Right cardiac atrium (tissue), 5 donors: ENCODE measurements around the gene SERPINB3. TPM values are rescaled to one million over a fixed set of nuclear protein-coding genes. Genes with fewer than 3 reads are reported as not detected.
"Not testable (repeated sequence)": the region's sequence is repeated elsewhere in the genome, so short reads cannot be mapped to it uniquely, and the experiment has no call there.

Source experiments
- ATAC-seq, 2 donors: fragments of 200-7000 bp; cut with Tn5 transposase; one replicate each; pipeline versions ENCODE4 v1.8.0 to v1.9.1; 2020; ENCODE audit warnings: moderate library complexity in 2 of 2, mild to moderate bottlenecking in 1 of 2
- DNase-seq, 3 donors: peaks; one replicate each; pipeline ENCODE4 v3.0.0-alpha.2; 2020
- H3K27ac ChIP-seq: one replicate; pipeline ENCODE4 v1.5.1; 2013; ENCODE audit warnings: mild to moderate bottlenecking, low read length, control low read depth, moderate library complexity
- H3K27me3 ChIP-seq: one replicate; pipeline ENCODE4 v1.6.1; 2013; ENCODE audit not compliant: control insufficient read depth, insufficient read depth
- H3K4me1 ChIP-seq: one replicate; pipeline ENCODE4 v1.6.1; 2013; ENCODE audit warnings: low read length; ENCODE audit not compliant: control insufficient read depth, insufficient read depth
- H3K4me3 ChIP-seq: one replicate; pipeline ENCODE4 v1.5.1; 2013; ENCODE audit warnings: low read length, control low read depth
- H3K9me3 ChIP-seq: one replicate; pipeline ENCODE4 v1.6.1; 2013; ENCODE audit warnings: low read length; ENCODE audit not compliant: control insufficient read depth
- WGBS: extraction: QIAGEN DNeasy Blood & Tissue Kit; methylation state at CpG from one replicate; pipeline ENCODE4 v1.1.7; 2013; 5-methylcytosine and 5-hydroxymethylcytosine counted together
- intact Hi-C, 4 donors: fragments of 100-400 bp; cut with DNase I; formaldehyde crosslinking; loops; one replicate each; pipeline versions ENCODE4 v1.11.0 to v1.14.0; 2022 to 2023
- polyA plus RNA-seq: library from polyadenylated mRNA; stranded (reverse); fragments of 200-250 nt; gene quantifications from one replicate; pipeline ENCODE4 v1.2.3, GENCODE V29; 2013
- total RNA-seq, 4 donors: library from RNA; stranded (reverse); fragmentation: NEBNext Ultra II Directional; extraction: Animal tissue kit (Norgen Biotek cat#: 25700); gene quantifications; one replicate each; pipeline ENCODE4 v1.2.1, GENCODE V29; 2021
- donor health status: healthy with polysubstance abuse.
- donor health status: DM: no; HTN: yes; CAD: no.
- donor health status: DM: no; HTN: no; CAD: no.
- donor health status: DM: no; HTN: yes; CAD: no; lungs with severe emphysema.
- donor health status: DM: yes; HTN: yes; CAD: no.

SERPINB3 gene
- total and polyA plus RNA-seq, 5 donors: not detected

DNA sequence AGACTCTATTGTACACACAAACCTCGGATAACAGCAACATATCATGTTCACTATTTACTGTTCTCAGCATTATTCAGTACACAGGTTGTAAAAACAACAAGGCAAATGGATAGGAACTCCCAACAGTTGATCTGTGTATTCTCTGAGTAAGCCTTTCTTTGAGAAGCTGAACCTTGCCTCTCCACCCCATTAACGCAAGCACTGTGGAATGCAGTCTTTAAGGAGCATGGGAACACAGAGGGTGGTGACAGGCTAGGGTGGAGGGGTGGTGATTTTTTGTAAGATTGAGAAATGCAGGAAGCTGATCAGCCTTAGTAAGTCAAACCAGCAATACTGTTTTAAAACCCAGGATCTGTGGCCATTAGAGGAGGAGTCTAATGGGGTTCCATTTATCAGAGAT, 21.5 kb upstream of the SERPINB3 start:
- no peak overlapping the region for H3K4me3 ChIP-seq
- no peaks in the 10 kb centered on the region for H3K4me1 ChIP-seq
- ATAC-seq (peak; percentile 25 to 61), DNase-seq (no peak)
- no peaks in the 10 kb centered on the region for H3K9me3 ChIP-seq
- peaks cover 3% of the 10 kb centered on the region for H3K27me3 ChIP-seq
- intact Hi-C loops: no loop called here
- H3K27ac ChIP-seq: no peak overlapping the region
- WGBS: 37% methylated on average over 2 of the region's 2 CpGs

DNA sequence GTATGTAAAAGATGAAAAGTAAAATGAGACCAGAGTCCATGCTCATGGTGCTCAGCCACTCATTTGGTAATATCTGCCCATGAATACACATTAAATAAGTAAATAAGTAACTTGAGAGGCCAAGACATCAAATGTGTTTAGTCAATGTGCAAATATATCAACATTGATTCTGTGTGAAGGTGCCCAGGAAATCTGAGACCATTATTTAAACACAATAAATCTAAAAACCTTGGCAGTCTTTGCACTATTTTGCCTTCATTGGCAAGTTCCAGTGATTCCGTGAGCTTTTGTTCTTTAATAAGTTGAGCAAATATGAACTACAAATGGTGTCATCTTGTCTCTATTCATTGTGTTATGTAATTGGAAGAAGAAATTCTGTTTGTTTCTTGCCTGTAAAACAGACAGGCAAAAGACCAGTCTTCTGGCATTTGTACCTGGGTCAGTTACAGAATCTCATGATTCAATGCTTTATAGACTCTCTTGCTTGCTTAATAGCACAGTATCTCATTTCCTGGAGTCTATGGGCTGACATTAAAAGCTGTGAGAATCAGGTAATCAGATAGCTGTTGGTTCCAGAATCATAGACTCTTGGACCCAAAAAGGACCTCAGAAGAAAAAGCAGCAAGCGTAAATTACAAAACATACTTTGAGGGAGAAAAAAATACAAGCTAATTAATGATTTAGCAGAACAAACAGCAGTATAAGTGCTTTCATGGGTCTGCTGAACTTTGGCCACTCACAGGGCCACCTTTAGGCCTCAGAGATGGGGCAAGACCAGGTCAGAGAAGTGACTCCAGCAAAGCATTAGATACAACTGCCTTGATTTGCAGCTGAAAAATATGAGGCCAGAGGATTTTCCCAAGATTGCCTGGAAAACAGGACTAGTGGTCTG, 20.0 kb upstream of the SERPINB3 start:
- no peak overlapping the region for H3K4me3 ChIP-seq
- H3K27ac ChIP-seq: no peak overlapping the region
- H3K9me3 ChIP-seq: no peaks in the 10 kb centered on the region
- intact Hi-C loops: no loop called here
- ATAC-seq (no peak), DNase-seq (no peak)
- 91% methylated on average over 2 of the region's 2 CpGs for WGBS
- H3K27me3 ChIP-seq: peaks cover 3% of the 10 kb centered on the region
- H3K4me1 ChIP-seq: no peaks in the 10 kb centered on the region

DNA sequence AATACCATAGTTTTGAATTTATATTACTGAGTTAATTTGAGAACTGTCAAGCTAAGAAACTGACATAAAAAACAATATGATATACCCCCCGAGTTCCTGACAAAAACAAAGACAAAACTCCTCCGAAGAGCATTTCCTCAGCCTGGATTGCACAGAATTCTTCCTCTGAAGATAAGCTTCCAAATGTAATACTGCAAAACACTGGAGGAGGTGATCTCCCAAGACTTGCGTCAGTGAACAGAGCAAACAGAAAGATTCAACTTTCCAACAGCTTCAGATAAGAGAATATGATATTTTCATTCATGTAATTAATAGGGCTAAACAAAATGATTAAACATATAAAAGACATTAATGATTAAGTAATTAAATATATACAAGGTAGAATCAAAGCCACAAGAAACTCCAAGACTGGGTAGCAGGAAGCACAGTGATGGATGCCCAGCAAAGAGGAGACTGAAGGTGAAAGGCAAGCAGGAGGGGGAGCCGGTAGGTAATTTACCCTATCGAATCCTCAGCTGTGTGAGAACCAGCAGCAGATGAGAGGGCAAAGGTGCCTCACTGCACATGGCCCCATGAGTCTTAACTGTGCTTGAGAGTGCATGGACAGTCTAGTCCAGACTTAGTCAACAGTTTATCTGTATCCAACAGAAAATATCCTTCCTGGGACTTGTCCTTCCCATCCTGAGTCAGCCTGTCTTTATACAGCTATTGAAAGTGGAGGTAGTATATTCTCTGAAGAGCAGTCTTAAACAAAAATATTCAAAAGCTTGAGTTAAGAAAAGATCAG, 18.3 kb upstream of the SERPINB3 start:
- no peaks in the 10 kb centered on the region for H3K27me3 ChIP-seq
- no peaks in the 10 kb centered on the region for H3K4me1 ChIP-seq
- DNase-seq: no peak
- H3K4me3 ChIP-seq: no peak overlapping the region
- no peak overlapping the region for H3K27ac ChIP-seq
- no peaks in the 10 kb centered on the region for H3K9me3 ChIP-seq
- no peak for ATAC-seq
- intact Hi-C loops: loop anchor here in 1 of 4 donors (10.0 kb wide), 1 partner anchor 65 kb away; no protein-coding TSS in a partner anchor
- 49% methylated on average over 5 of the region's 5 CpGs for WGBS

DNA sequence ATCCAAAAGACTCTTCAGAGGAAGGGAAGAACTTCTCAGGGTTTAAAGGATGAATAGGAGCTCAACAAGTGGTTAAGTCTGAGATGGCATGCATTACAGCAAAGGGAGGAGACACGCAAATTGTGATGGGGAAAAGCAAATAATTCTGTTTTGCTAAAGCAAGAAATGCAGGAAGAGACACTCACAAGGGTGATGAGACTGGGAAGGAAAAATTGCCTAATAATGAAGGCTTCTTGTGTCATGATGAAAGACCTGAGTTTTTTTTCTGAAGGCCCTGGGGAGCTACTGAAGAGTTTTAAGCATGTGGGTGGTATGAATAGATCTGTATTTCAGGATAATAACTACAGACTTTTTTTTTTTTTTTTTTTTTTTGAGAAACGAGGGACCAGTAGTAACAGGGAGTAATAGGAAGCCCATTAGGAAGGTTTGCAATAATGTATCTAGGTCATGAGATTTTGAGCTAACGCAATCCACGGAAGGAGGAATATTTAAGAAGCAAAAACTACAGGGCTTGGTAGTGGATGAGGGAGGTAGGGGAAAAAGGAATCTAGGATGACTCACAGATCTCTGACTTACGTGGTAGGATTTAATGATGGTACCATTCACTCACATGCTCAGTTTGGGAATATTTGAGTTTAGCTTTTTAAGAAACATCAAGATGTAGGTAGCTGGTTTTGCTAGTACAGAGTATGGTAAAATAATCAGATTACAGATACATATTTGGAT, 16.0 kb upstream of the SERPINB3 start:
- Histone ChIP-seq H3K27me3 (no peaks in the 10 kb centered on the region), H3K27ac (no peak overlapping the region), H3K4me1 (no peaks in the 10 kb centered on the region), H3K9me3 (no peaks in the 10 kb centered on the region), H3K4me3 (no peak overlapping the region)
- no peak for DNase-seq
- 60% methylated on average over 5 of the region's 5 CpGs for WGBS
- no peak for ATAC-seq
- intact Hi-C loops: loop anchor here in 1 of 4 donors (10.0 kb wide), 1 partner anchor 63 kb away; no protein-coding TSS in a partner anchor

DNA sequence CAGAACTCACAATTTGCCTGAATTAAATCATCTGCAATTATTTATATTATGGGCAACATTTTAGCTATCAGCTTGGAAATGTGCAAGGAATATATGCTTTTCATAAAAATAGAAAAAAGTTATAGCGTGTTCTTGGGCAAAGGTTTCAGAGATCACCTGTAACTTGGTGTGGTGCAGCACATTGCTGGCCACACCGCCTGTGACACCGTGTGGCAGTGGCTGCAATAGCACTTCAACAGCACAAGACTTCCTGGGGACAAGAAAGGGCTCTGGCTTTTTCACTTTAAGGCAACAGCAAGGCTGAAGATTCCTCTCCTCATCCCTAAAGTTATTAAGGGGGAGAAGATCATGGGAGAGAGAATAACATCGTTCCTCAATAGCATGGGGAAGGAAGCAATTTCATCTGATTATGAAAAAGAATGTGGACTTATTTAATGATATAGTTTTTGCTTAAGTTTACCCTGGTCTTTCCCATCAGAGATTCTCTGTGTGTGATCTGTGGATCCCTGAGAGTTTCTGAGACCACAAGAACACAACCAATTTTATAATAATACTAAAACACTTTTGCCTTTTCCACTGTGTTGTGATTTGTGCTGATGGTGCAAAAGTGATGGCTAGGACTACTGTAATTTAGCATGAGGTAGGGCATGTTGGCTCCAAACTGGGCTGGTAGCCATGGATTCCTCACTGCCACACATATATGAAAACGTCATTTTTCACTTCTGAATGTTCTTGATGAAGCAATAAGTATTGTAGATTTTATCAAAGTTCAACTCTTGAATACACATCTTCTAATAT, 15.0 kb upstream of the SERPINB3 start:
- 26% methylated on average over 5 of the region's 5 CpGs for WGBS
- no peak overlapping the region for H3K27ac ChIP-seq
- H3K9me3 ChIP-seq: no peaks in the 10 kb centered on the region
- no peak overlapping the region for H3K4me3 ChIP-seq
- H3K4me1 ChIP-seq: no peaks in the 10 kb centered on the region
- ATAC-seq (no peak), DNase-seq (no peak)
- H3K27me3 ChIP-seq: no peaks in the 10 kb centered on the region
- intact Hi-C loops: loop anchor here in 1 of 4 donors (10.0 kb wide), 1 partner anchor 62 kb away; no protein-coding TSS in a partner anchor

DNA sequence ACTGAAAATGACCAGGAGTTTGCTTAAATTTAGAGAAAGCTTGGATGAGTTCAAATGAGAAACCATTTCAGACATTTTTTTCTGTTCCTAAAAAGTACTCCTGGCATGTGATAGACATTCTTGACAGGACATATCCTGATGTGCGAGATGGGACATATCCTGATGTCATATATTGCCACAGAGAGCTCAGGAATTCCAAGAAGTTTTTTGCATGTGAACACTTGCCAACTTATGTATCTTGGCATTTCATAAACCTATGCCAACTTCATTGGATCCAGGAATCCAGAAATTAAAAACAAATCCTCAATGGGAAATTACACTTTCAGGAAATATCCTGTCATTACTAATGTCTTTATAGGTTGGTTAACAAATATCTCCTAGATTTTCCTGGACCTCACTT, 2.9 kb upstream of the SERPINB3 start:
- WGBS: 85% methylated on average over 1 of the region's 1 CpG
- Histone ChIP-seq H3K27me3 (no peaks in the 10 kb centered on the region), H3K4me1 (no peaks in the 10 kb centered on the region), H3K27ac (no peak overlapping the region), H3K9me3 (no peaks in the 10 kb centered on the region), H3K4me3 (no peak overlapping the region)
- ATAC-seq (no peak), DNase-seq (no peak)
- intact Hi-C loops: no loop called here

DNA sequence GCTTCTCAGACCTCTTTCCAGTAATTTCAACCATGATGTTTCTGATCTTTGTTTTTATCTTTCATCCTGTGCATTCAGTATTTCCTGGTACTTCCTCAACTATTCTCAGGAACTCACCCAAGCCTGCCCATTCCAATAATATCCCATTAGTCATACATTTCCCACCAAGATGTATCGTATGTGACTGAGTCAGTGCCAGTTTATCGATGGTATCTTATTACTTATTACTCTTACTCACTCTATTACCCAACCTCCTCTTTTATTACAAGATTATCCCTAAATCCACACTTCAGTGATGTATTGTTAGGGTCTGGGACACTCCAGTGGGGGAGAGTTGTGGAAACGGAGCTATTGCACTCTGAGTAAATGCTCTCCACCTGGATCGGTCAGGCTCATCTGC, 2.8 kb downstream of the SERPINB3 start:
- H3K9me3 ChIP-seq, H3K27me3 ChIP-seq, H3K4me3 ChIP-seq, H3K27ac ChIP-seq, ATAC-seq, intact Hi-C loops, H3K4me1 ChIP-seq, DNase-seq: not testable (repeated sequence)
- WGBS: 83% methylated on average over 4 of the region's 4 CpGs

DNA sequence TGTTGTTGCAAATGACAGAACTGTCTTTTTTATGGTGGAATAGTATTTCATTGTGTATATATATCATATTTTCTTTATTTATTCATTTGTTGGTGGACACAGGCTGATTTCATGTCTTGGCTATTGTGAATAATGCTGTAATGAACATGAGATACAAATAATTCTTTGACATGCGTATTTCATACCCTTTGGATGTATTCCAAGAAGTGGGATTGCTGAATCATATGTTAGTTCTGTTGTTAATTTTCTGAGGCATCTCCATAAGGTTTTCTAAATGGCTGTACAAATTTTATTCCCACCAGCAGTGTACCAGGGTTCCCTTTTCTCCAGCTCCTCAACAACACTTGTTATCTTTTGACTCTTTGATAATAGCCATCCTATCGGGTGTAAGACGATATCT, 11.4 kb downstream of the SERPINB3 start:
- DNase-seq, H3K27me3 ChIP-seq, H3K4me3 ChIP-seq, H3K27ac ChIP-seq, H3K4me1 ChIP-seq, ATAC-seq, intact Hi-C loops, H3K9me3 ChIP-seq: not testable (repeated sequence)
- 26% methylated on average over 3 of the region's 3 CpGs for WGBS

DNA sequence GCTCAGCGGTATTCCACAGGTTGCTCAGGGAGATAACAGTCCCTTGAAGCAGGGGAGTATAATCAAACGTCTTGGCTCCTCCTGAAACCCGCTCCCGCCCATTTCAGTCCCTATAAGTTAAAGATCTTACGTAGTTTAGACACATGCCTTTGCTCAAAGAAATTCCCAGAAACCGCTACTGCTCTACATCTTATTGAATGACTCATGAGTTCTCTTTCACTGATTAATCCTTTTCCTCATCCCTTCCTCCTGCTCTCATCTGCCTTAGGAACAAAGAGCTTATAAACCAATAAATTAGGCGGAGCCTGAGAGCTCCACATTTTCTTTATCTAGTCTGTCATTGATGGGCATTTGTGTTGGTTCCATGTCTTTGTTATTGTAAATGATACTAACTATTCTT, 13.5 kb downstream of the SERPINB3 start:
- no peak overlapping the region for H3K4me3 ChIP-seq
- H3K27me3 ChIP-seq: no peaks in the 10 kb centered on the region
- 67% methylated on average over 7 of the region's 7 CpGs for WGBS
- no peaks in the 10 kb centered on the region for H3K9me3 ChIP-seq
- intact Hi-C loops: no loop called here
- DNase-seq (no peak), ATAC-seq (no peak)
- H3K4me1 ChIP-seq: no peaks in the 10 kb centered on the region
- H3K27ac ChIP-seq: no peak overlapping the region

DNA sequence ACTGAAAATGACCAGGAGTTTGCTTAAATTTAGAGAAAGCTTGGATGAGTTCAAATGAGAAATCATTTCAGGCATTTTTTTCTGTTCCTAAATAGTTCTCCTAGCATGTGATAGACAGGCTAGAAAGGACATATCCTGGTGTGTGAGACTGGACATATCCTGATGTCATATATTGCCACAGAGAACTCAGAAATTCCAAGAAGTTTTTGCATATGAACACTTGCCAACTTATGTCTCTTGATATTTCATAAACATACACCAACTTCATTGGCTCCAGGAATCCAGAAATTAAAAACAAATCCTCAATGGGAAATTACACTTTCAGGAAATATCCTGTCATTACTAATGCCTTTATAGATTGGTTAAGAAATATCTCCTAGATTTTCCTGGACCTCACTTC, 14.8 kb downstream of the SERPINB3 start:
- Histone ChIP-seq H3K4me1 (no peaks in the 10 kb centered on the region), H3K27me3 (no peaks in the 10 kb centered on the region), H3K9me3 (no peaks in the 10 kb centered on the region), H3K4me3 (no peak overlapping the region), H3K27ac (no peak overlapping the region)
- DNase-seq (no peak), ATAC-seq (no peak)
- intact Hi-C loops: no loop called here
